GM12872 (cell line): ENCODE results near the gene LAG3.

Experiments used
- TF ChIP-seq, protein P1 (sequence below): IDR thresholded peaks from 3 replicates; pipeline ENCODE4 v1.5.1; 2011; ENCODE audit warnings: low read depth, mild to moderate bottlenecking, low read length, moderate library complexity; ENCODE audit not compliant: insufficient read depth

The LAG3 gene

GRCh38 chr12:6770094-6770493 lies 2.2 kb upstream of the LAG3 start:
- TF ChIP-seq, protein P1, sequence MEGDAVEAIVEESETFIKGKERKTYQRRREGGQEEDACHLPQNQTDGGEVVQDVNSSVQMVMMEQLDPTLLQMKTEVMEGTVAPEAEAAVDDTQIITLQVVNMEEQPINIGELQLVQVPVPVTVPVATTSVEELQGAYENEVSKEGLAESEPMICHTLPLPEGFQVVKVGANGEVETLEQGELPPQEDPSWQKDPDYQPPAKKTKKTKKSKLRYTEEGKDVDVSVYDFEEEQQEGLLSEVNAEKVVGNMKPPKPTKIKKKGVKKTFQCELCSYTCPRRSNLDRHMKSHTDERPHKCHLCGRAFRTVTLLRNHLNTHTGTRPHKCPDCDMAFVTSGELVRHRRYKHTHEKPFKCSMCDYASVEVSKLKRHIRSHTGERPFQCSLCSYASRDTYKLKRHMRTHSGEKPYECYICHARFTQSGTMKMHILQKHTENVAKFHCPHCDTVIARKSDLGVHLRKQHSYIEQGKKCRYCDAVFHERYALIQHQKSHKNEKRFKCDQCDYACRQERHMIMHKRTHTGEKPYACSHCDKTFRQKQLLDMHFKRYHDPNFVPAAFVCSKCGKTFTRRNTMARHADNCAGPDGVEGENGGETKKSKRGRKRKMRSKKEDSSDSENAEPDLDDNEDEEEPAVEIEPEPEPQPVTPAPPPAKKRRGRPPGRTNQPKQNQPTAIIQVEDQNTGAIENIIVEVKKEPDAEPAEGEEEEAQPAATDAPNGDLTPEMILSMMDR: no peak

DNA sequence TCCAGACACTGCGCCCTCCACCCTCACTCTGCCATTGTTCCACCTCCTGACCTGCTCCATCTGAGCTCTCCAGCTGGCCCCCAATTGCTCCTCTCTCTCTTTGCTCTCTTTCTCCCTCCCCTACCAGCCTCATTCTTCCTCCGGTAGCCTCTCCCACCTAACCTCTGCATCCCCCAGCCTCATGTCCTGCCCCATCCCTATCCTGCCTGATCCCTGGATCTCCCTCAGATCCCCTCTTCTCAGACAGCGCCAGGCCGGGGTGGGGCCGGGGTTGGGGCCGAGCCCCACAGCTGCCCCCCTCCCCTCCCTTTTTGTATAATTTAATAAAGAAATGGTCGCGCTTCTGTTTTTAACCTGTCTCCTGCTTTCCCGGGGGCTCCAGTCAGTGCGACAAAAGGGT lies 1.7 kb upstream of the LAG3 start:
- TF ChIP-seq, protein P1: no peak

GRCh38 chr12:6771091-6771495 lies 1.2 kb upstream of the LAG3 start:
- TF ChIP-seq, protein P1: no peak

DNA sequence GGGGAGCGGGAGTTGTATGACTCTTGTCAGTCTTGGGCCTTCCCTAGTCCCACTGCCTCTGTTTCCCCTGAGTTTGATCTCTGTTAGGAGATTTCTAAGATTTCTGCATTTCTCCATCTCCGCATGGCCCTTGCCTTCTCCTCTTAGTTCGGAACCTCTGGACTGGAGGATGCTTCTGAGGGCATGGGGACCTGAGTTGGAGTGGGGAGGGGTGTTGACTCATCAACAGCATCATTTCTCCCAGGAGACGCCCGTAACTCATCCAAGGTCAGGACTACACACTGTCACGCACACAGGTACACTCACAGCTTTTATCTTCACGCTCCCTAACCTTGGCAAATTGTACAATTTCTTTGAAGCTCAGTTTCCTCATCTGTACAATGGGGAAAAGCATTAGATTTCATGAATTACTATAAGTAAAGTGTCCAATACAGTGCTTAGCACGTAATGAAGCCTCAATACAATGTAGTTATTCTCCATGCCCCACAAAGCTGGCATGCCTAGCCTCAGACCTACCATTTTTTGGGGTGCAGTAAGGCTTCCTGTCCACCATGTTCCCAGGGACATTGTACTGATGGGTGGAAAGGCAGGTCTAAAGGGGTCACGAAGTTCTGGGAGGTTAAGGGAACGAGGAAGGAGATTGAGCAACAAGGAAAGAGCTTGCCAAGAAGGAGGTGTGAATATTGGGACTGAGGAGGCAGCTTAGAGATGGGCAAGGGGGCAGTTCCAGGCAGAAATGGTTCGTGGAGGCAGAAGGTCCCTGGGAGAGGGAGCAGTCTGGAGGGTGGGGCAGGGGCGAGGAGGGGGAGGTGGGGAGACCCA lies 600 bp upstream of the LAG3 start:
- TF ChIP-seq, protein P1: no peak

- TF ChIP-seq, protein P1: no peak
These were observed 638 bp downstream of the LAG3 start for GRCh38 chr12:6772726-6773589.

DNA sequence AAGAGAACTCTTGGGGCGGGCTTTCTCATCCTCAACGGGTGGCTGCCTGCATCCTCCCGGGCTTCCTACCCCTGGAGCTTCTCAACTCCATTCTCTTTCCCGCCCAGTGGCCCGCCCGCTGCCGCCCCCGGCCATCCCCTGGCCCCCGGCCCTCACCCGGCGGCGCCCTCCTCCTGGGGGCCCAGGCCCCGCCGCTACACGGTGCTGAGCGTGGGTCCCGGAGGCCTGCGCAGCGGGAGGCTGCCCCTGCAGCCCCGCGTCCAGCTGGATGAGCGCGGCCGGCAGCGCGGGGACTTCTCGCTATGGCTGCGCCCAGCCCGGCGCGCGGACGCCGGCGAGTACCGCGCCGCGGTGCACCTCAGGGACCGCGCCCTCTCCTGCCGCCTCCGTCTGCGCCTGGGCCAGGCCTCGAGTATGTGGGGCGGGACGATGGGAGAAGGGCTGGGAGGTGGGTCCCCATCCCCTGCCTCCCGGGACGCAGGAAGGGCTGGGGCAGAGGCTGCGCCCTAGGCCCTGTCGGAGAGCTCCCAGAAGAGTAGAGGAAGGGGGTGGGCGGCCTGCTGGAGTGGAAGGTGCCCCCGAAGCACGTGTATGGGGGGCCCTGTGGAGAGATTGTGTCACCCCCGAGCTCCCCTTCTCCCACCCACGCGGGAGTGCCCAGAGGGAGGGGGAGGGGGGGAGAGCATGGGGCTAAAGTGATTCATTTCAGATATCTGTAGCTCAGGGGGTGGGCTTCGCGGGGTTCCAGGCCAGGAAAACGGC lies 1.5 kb downstream of the LAG3 start:
- TF ChIP-seq, protein P1: no peak

DNA sequence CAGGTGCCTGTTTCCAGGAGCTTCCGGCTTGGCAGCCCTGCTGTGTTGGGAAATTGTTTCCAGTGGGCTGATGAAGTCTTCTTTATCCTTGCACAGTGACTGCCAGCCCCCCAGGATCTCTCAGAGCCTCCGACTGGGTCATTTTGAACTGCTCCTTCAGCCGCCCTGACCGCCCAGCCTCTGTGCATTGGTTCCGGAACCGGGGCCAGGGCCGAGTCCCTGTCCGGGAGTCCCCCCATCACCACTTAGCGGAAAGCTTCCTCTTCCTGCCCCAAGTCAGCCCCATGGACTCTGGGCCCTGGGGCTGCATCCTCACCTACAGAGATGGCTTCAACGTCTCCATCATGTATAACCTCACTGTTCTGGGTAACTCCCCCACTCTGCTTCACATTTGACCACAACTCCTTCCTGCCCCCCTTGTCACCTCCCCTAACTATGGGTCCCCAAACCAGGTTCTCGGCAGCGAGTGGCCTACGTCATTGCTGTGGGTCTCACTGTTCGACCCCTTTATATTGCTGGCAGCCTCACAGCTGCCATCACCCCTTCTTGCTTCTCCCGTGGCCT lies 2.3 kb downstream of the LAG3 start:
- TF ChIP-seq, protein P1: no peak
